OCI-LY1 (cell line): ENCODE data around the gene HAUS8.

ENCODE experiments used
- H2AFZ ChIP-seq: fragments of 200-600 bp; sonication (generic), shearing (Covaris generic); 2 replicates; pipeline ENCODE4 v1.6.0; 2014; ENCODE audit warnings: antibody characterized with exemption, mild to moderate bottlenecking, low read length
- H3F3A ChIP-seq: fragments of 200-600 bp; sonication (generic), shearing (Covaris generic); 2 replicates; pipeline ENCODE4 v1.6.0; 2014; ENCODE audit warnings: mild to moderate bottlenecking, antibody characterized with exemption, low read length, moderate library complexity; ENCODE audit not compliant: insufficient read depth
- H3K27ac ChIP-seq: fragments of 200-600 bp; sonication (generic); 2 replicates; pipeline ENCODE4 v1.5.1; 2014; ENCODE audit warnings: low read length, mixed run types, mild to moderate bottlenecking, low read depth; ENCODE audit not compliant: poor library complexity, severe bottlenecking
- H3K27me3 ChIP-seq: fragments of 200-600 bp; sonication (generic); 2 replicates; pipeline ENCODE4 v1.6.0; 2014; ENCODE audit warnings: antibody characterized with exemption, mild to moderate bottlenecking, low read length, moderate library complexity; ENCODE audit not compliant: insufficient read depth
- H3K36me3 ChIP-seq: fragments of 200-600 bp; sonication (generic); 2 replicates; pipeline ENCODE4 v1.6.1; 2014; ENCODE audit warnings: mild to moderate bottlenecking, antibody characterized with exemption, low read length, moderate library complexity, mixed read lengths; ENCODE audit not compliant: insufficient read depth
- H3K4me1 ChIP-seq: fragments of 200-600 bp; sonication (generic); 2 replicates; pipeline ENCODE4 v1.5.1; 2014; ENCODE audit warnings: mild to moderate bottlenecking, low read length, moderate library complexity; ENCODE audit not compliant: insufficient read depth, severe bottlenecking
- H3K4me2 ChIP-seq: fragments of 200-600 bp; sonication (generic), shearing (Covaris generic); 2 replicates; pipeline ENCODE4 v1.6.1; 2014; ENCODE audit warnings: low read length
- H3K4me3 ChIP-seq: fragments of 200-600 bp; sonication (generic); 2 replicates; pipeline ENCODE4 v1.5.1; 2014; ENCODE audit warnings: low read length, low read depth, mild to moderate bottlenecking, mixed read lengths; ENCODE audit not compliant: poor library complexity, severe bottlenecking
- H3K79me2 ChIP-seq: fragments of 200-600 bp; shearing (Covaris generic); 2 replicates; pipeline ENCODE4 v1.6.1; 2016; ENCODE audit warnings: mixed run types, low read length, mixed read lengths; ENCODE audit not compliant: insufficient read depth
- H3K9ac ChIP-seq: fragments of 200-600 bp; sonication (generic), shearing (Covaris generic); 2 replicates; pipeline ENCODE4 v1.6.1; 2014; ENCODE audit warnings: mild to moderate bottlenecking, low read length, mixed read lengths
- H3K9me2 ChIP-seq: fragments of 200-600 bp; sonication (generic), shearing (Covaris generic); 2 replicates; pipeline ENCODE4 v1.6.1; 2014; ENCODE audit warnings: low read depth, mild to moderate bottlenecking, low read length, mixed read lengths
- H3K9me3 ChIP-seq: fragments of 200-600 bp; shearing (Covaris generic); 2 replicates; pipeline ENCODE4 v1.6.1; 2014; ENCODE audit warnings: low read length, mixed read lengths
- H4K20me1 ChIP-seq: fragments of 200-600 bp; sonication (generic), shearing (Covaris generic); 2 replicates; pipeline ENCODE4 v1.6.0; 2016; ENCODE audit warnings: mild to moderate bottlenecking, low read length; ENCODE audit not compliant: insufficient read depth
- CTCF ChIP-seq: fragments of 200-600 bp; sonication (generic), shearing (Covaris generic); IDR thresholded peaks from 2 replicates; pipeline ENCODE4 v1.5.1; 2017; ENCODE audit warnings: mild to moderate bottlenecking, antibody characterized with exemption, low read length, moderate library complexity, mixed read lengths
- EZH2 ChIP-seq: fragments of 200-600 bp; sonication (generic), shearing (Covaris generic); IDR thresholded peaks from 2 replicates; pipeline ENCODE4 v1.8.0; 2017; ENCODE audit warnings: borderline replicate concordance, mixed run types, mild to moderate bottlenecking, antibody characterized with exemption, low read length, moderate library complexity, mixed read lengths

The HAUS8 gene

GRCh38 chr19:17055636-17056035 lies 19.6 kb downstream of the HAUS8 start:
- Histone ChIP-seq H3K9me3 (no peaks in the 10 kb centered on the region), H3K9me2 (no peaks in the 10 kb centered on the region), H3K27me3 (no peaks in the 10 kb centered on the region), H3F3A (no peaks in the 10 kb centered on the region), H3K9ac (no peak overlapping the region), H2AFZ (no peak overlapping the region), H3K4me3 (no peak overlapping the region), H4K20me1 (no peaks in the 10 kb centered on the region), H3K4me2 (no peak overlapping the region), H3K79me2 (no peaks in the 10 kb centered on the region), H3K27ac (no peak overlapping the region), H3K36me3 (peaks cover 95% of the 10 kb centered on the region), H3K4me1 (no peaks in the 10 kb centered on the region)
- TF ChIP-seq EZH2 (no peak), CTCF (no peak)

- no peak overlapping the region for H2AFZ ChIP-seq
- no peak overlapping the region for H3K9ac ChIP-seq
- H3K36me3 ChIP-seq, result peaks cover 95% of the 10 kb centered on the region
- H3K79me2 ChIP-seq, result no peaks in the 10 kb centered on the region
- no peaks in the 10 kb centered on the region for H3K9me2 ChIP-seq
- no peak for TF ChIP-seq EZH2
- TF ChIP-seq CTCF, result no peak
- H3K4me3 ChIP-seq, result no peak overlapping the region
- H4K20me1 ChIP-seq, result no peaks in the 10 kb centered on the region
- no peaks in the 10 kb centered on the region for H3K27me3 ChIP-seq
- no peaks in the 10 kb centered on the region for H3K4me1 ChIP-seq
- H3K9me3 ChIP-seq, result no peaks in the 10 kb centered on the region
- H3K4me2 ChIP-seq, result no peak overlapping the region
- H3K27ac ChIP-seq, result no peak overlapping the region
- no peaks in the 10 kb centered on the region for H3F3A ChIP-seq
These were observed 20.5 kb downstream of the HAUS8 start for GRCh38 chr19:17054746-17055145.

GRCh38 chr19:17052439-17052838 lies 22.8 kb downstream of the HAUS8 start:
- no peaks in the 10 kb centered on the region for H3F3A ChIP-seq
- H4K20me1 ChIP-seq, result no peaks in the 10 kb centered on the region
- H3K9ac ChIP-seq, result no peak overlapping the region
- no peak overlapping the region for H3K27ac ChIP-seq
- no peaks in the 10 kb centered on the region for H3K79me2 ChIP-seq
- H3K9me3 ChIP-seq, result no peaks in the 10 kb centered on the region
- H2AFZ ChIP-seq, result no peak overlapping the region
- H3K27me3 ChIP-seq, result no peaks in the 10 kb centered on the region
- no peak for TF ChIP-seq EZH2
- TF ChIP-seq CTCF, result peak; percentile 28; the same call in 1 of the 2 replicates
- no peaks in the 10 kb centered on the region for H3K4me1 ChIP-seq
- peaks cover 95% of the 10 kb centered on the region for H3K36me3 ChIP-seq
- H3K4me3 ChIP-seq, result no peak overlapping the region
- no peaks in the 10 kb centered on the region for H3K9me2 ChIP-seq
- H3K4me2 ChIP-seq, result no peak overlapping the region
